Mesodermal cell (in vitro differentiated cells): ENCODE measurements around the gene DENND5A.

ENCODE experiments used
- H3K27ac ChIP-seq: 2 replicates; pipeline ENCODE4 v1.7.0; 2013; ENCODE audit warnings: mild to moderate bottlenecking, low read depth, low read length, moderate library complexity; ENCODE audit not compliant: severe bottlenecking
- H3K36me3 ChIP-seq: 2 replicates; pipeline ENCODE4 v1.7.1; 2013; ENCODE audit warnings: mild to moderate bottlenecking, low read length, moderate library complexity; ENCODE audit not compliant: control insufficient read depth, insufficient read depth
- H3K4me1 ChIP-seq: one replicate; pipeline ENCODE4 v1.7.1; 2013; ENCODE audit warnings: mild to moderate bottlenecking, low read length; ENCODE audit not compliant: insufficient read depth, control insufficient read depth, poor library complexity, severe bottlenecking
- H3K4me3 ChIP-seq: 2 replicates; pipeline ENCODE4 v1.7.0; 2013; ENCODE audit warnings: low read length, control low read depth, mild to moderate bottlenecking; ENCODE audit not compliant: insufficient read depth, poor library complexity, severe bottlenecking; ENCODE audit errors: extremely low read depth
- H3K9me3 ChIP-seq: 2 replicates; pipeline ENCODE4 v1.7.1; 2013; ENCODE audit warnings: mild to moderate bottlenecking, low read length, moderate library complexity; ENCODE audit not compliant: control insufficient read depth
- WGBS, 2 experiments: methylation state at CpG; one replicate each; pipeline ENCODE4 v1.1.5; 2013; ENCODE audit warnings: missing lambda C conversion rate in 2 of 2; ENCODE audit not compliant: insufficient coverage in 2 of 2; 5-methylcytosine and 5-hydroxymethylcytosine counted together

Gene DENND5A

GRCh38 chr11:9125185-9125886 is 139.8 kb downstream of the DENND5A start:
- no peaks in the 10 kb centered on the region for H3K36me3 ChIP-seq
- H3K4me3 ChIP-seq: no peak overlapping the region
- H3K4me1 ChIP-seq: no peaks in the 10 kb centered on the region
- WGBS, 2 experiments: 83% methylated on average over 1 of the region's 2 CpGs; no CpG with 5 or more reads in 1 of the 2 experiments
- H3K27ac ChIP-seq: no peak overlapping the region
- H3K9me3 ChIP-seq: no peaks in the 10 kb centered on the region

- no peaks in the 10 kb centered on the region for H3K9me3 ChIP-seq
- H3K4me3 ChIP-seq: no peak overlapping the region
These were observed 141.4 kb downstream of the DENND5A start for GRCh38 chr11:9123595-9124304.

DNA sequence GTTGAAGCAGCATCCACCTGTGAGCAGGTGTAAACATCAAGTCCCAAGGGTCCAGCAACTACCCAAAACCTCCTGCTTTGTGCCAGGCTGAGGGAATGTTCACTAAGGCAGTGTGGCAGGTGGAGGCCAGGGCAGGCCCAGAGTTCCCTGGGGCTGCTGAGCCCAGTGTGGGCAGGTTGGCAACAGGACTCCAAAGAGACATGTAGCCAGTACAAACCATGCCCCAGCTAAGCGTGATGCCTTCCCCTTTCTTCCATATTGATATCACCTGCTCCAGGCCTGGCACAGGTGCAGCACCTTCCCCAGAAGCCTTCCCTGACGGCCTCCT is 143.7 kb downstream of the DENND5A start:
- WGBS, 2 experiments: 100% methylated on average over 1 to 2 of the region's 2 CpGs
- no peaks in the 10 kb centered on the region for H3K9me3 ChIP-seq
- no peaks in the 10 kb centered on the region for H3K4me1 ChIP-seq
- H3K4me3 ChIP-seq: no peak overlapping the region
- no peaks in the 10 kb centered on the region for H3K36me3 ChIP-seq
- no peak overlapping the region for H3K27ac ChIP-seq

More at GRCh38 chr11:9123595-9124304, 141.4 kb downstream of the DENND5A start:
- H3K36me3 ChIP-seq: no peaks in the 10 kb centered on the region
- no peaks in the 10 kb centered on the region for H3K4me1 ChIP-seq
- WGBS, 2 experiments: 100% methylated on average over 1 of the region's 2 CpGs; no CpG with 5 or more reads in 1 of the 2 experiments
- H3K27ac ChIP-seq: no peak overlapping the region

- Histone ChIP-seq H3K4me3 (no peak overlapping the region), H3K9me3 (no peaks in the 10 kb centered on the region), H3K36me3 (no peaks in the 10 kb centered on the region), H3K27ac (no peak overlapping the region), H3K4me1 (no peaks in the 10 kb centered on the region)
- 57 to 62% methylated on average over 4 to 9 of the region's 9 CpGs for WGBS, 2 experiments
These were observed 144.3 kb downstream of the DENND5A start for GRCh38 chr11:9120664-9121468.

DNA sequence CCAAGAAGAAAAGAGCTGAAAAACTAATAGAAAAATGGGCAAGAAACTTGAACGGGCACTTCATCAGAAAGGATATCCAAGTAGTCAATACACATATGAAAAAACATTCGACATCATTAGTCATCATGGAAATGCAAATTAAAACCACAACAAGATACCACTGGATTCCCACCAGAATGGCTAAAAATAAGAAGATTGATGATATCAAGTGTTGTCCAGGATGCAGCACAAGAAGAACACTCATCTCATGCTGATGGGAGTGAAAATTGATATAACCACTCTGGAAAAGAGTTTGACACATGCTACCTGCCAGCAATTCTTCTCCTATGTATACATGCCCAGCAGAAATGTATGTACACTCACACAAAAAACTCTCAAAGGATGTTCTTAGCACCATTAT is 146.9 kb downstream of the DENND5A start:
- H3K27ac ChIP-seq: no peak overlapping the region
- H3K4me3 ChIP-seq: no peak overlapping the region
- no CpG with 5 or more reads among the region's 2 CpGs for WGBS, 2 experiments
- H3K9me3 ChIP-seq: no peaks in the 10 kb centered on the region
- no peaks in the 10 kb centered on the region for H3K36me3 ChIP-seq
- no peaks in the 10 kb centered on the region for H3K4me1 ChIP-seq

DNA sequence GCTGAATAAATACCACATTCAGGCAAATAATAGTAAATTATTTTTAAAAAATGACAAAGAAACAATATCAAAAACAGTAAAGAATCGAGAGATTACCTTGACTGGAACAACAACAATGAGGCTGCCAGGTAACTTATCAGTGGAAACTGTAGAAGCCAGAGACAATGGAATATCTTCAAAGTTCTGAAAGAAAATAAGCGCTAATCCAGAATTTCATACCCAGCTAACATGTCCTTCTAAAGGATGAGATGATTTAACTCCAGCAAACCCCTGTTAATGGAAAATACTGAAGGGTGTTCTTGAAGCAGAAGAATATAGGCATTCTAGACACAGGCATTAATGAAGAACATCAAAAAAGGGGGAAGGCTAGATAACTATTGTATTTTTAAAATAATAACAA is 153.1 kb downstream of the DENND5A start:
- no peaks in the 10 kb centered on the region for H3K4me1 ChIP-seq
- no peak overlapping the region for H3K4me3 ChIP-seq
- no peaks in the 10 kb centered on the region for H3K36me3 ChIP-seq
- WGBS, 2 experiments: no CpG with 5 or more reads among the region's 2 CpGs
- no peak overlapping the region for H3K27ac ChIP-seq
- peaks cover 6% of the 10 kb centered on the region for H3K9me3 ChIP-seq

- 83 to 100% methylated on average over 1 of the region's 3 CpGs for WGBS, 2 experiments
- no peak overlapping the region for H3K4me3 ChIP-seq
- no peaks in the 10 kb centered on the region for H3K36me3 ChIP-seq
- H3K27ac ChIP-seq: no peak overlapping the region
- no peaks in the 10 kb centered on the region for H3K4me1 ChIP-seq
- H3K9me3 ChIP-seq: peaks cover 6% of the 10 kb centered on the region
These were observed 155.1 kb downstream of the DENND5A start for GRCh38 chr11:9109858-9110731.

GRCh38 chr11:9104580-9104979 is 160.6 kb downstream of the DENND5A start:
- 96 to 100% methylated on average over 6 to 7 of the region's 7 CpGs for WGBS, 2 experiments

DNA sequence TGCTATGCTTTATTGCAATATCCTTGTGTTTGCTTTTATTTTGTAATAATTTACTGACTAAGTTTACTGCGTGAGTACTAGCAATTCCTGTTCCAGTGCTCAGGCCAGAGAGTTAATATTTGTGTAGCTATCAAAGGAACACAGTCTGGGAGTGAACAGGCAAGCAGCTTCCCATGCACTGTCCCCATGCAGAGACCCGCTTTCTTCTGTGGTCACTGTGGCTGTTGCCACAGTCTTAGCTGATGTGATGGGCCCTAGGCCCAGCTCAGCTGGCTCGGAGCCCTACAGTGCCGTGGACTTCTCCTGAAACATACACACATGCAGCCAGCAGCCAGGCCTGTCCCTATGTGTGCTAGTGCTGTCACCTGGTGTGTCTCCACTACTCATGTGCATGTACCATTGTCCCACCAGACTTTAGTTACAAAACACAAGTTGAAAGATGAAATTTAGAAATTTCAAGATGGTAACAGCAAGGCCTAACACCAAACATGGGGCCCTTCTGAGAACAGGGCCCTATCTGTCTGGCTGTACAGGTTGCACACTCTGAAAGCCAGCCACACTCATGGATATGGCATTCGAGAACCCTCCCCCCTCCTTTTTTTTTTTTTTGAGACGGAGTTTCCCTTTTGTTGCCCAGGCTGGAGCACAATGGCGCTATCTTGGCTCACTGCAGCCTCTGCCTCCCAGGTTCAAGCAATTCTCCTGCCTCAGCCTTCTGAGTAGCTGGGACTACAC is 161.4 kb downstream of the DENND5A start:
- Histone ChIP-seq H3K9me3 (no peaks in the 10 kb centered on the region), H3K36me3 (no peaks in the 10 kb centered on the region), H3K4me1 (no peaks in the 10 kb centered on the region), H3K27ac (no peak overlapping the region), H3K4me3 (no peak overlapping the region)
- 95 to 96% methylated on average over 3 of the region's 7 CpGs for WGBS, 2 experiments

More at GRCh38 chr11:9104580-9104979, 160.6 kb downstream of the DENND5A start:
- no peaks in the 10 kb centered on the region for H3K36me3 ChIP-seq
- H3K27ac ChIP-seq: no peak overlapping the region
- no peak overlapping the region for H3K4me3 ChIP-seq
- no peaks in the 10 kb centered on the region for H3K4me1 ChIP-seq
- no peaks in the 10 kb centered on the region for H3K9me3 ChIP-seq
